Upper lobe of right lung (tissue), 1 donor: ENCODE measurements around the gene KLHL26. TPM values are rescaled to one million over a fixed set of nuclear protein-coding genes. Genes with fewer than 3 reads are reported as not detected.

Experiments used
- ATAC-seq: fragments of 200-7000 bp; cut with Tn5 transposase; one replicate; pipeline ENCODE4 v1.9.1; 2020; ENCODE audit warnings: mild to moderate bottlenecking, moderate library complexity
- DNase-seq: peaks from one replicate; pipeline ENCODE4 v3.0.0-alpha.2; 2020
- H3K27ac ChIP-seq: fragments of 200-600 bp; one replicate; pipeline ENCODE4 v1.8.0; 2022
- H3K27me3 ChIP-seq: fragments of 200-600 bp; one replicate; pipeline ENCODE4 v1.8.0; 2022; ENCODE audit warnings: mild to moderate bottlenecking
- H3K36me3 ChIP-seq: fragments of 200-600 bp; one replicate; pipeline ENCODE4 v1.8.0; 2022
- H3K4me1 ChIP-seq: fragments of 200-600 bp; one replicate; pipeline ENCODE4 v1.8.0; 2022
- H3K4me3 ChIP-seq: fragments of 200-600 bp; one replicate; pipeline ENCODE4 v1.8.0; 2022; ENCODE audit warnings: mild to moderate bottlenecking
- H3K9me3 ChIP-seq: fragments of 200-600 bp; one replicate; pipeline ENCODE4 v1.8.0; 2022
- intact Hi-C: fragments of 100-400 bp; cut with DNase I; formaldehyde crosslinking; loops from one replicate; pipeline ENCODE4 v1.11.0; 2022
- total RNA-seq: library from RNA; stranded (reverse); fragmentation: NEBNext Ultra II Directional; extraction: Animal tissue kit (Norgen Biotek cat#: 25700); gene quantifications from one replicate; pipeline ENCODE4 v1.2.1, GENCODE V29; 2021
- TF ChIP-seq, protein P1 (sequence below): fragments of 200-600 bp; IDR thresholded peaks from one replicate; pipeline ENCODE4 v1.8.0; 2022; ENCODE audit warnings: antibody characterized with exemption
- donor health status: DM: no; HTN: yes; CAD: no; lungs with severe emphysema.

Gene KLHL26
- total RNA-seq, 1 donor from 2014 or later = 11.8 TPM

GRCh38 chr19:18637673-18638630 is 1.1 kb downstream of the KLHL26 start:
- ATAC-seq (peak; percentile 7), DNase-seq (no peak)
- intact Hi-C loops = no loop called here
- Histone ChIP-seq H3K4me1 (peaks cover 20% of the 10 kb centered on the region), H3K4me3 (peak overlapping the region; percentile 71), H3K9me3 (no peaks in the 10 kb centered on the region), H3K27ac (peak overlapping the region; percentile 87), H3K36me3 (no peaks in the 10 kb centered on the region), H3K27me3 (no peaks in the 10 kb centered on the region)
- TF ChIP-seq, protein P1, sequence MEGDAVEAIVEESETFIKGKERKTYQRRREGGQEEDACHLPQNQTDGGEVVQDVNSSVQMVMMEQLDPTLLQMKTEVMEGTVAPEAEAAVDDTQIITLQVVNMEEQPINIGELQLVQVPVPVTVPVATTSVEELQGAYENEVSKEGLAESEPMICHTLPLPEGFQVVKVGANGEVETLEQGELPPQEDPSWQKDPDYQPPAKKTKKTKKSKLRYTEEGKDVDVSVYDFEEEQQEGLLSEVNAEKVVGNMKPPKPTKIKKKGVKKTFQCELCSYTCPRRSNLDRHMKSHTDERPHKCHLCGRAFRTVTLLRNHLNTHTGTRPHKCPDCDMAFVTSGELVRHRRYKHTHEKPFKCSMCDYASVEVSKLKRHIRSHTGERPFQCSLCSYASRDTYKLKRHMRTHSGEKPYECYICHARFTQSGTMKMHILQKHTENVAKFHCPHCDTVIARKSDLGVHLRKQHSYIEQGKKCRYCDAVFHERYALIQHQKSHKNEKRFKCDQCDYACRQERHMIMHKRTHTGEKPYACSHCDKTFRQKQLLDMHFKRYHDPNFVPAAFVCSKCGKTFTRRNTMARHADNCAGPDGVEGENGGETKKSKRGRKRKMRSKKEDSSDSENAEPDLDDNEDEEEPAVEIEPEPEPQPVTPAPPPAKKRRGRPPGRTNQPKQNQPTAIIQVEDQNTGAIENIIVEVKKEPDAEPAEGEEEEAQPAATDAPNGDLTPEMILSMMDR = no peak

GRCh38 chr19:18639706-18640243 is 2.9 kb downstream of the KLHL26 start:
- Histone ChIP-seq H3K9me3 (no peaks in the 10 kb centered on the region), H3K27ac (no peak overlapping the region), H3K27me3 (no peaks in the 10 kb centered on the region), H3K4me1 (peaks cover 20% of the 10 kb centered on the region), H3K36me3 (no peaks in the 10 kb centered on the region), H3K4me3 (no peak overlapping the region)
- no peak for ATAC-seq
- DNase-seq = no peak
- intact Hi-C loops = no loop called here
- TF ChIP-seq, protein P1 = no peak

DNA sequence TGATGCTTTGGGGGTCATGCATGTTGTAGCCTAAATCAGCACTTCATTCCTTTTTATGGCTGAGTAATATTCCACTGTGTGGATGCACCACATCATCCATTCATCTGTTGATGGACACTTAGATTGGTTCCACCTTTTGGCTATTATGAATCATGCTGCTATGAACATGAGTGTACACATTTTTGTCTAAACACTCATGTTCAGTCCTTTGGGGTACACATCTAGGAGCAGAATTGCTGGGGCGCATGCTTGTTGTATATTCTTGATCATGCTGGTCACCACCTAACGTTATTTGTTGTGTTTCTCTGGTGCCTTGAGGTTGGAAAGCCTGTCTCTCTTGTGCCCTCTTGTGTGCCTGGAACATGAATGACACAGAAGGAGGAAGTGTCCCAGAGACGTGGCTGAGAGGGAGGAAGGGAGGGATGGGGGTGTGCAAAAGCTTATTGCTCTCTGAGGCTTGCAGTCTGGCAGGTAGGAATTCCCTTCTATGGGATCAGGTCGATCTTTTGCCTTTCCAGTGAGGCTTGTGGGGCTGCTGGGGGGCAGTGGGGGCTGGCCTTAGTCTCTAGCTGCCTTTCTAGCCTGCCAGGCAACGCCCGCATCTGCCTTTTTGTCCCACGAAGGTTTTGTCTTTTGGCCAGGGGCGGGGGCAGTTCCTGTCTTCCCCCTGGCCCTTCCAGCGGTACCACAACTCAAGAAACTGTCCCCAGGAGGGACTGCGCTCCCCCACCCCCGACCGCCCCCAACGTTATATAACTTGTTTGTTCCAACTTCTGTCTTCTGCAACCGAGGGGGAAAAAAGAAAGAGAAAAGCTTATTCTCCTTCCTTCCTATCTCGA is 7.6 kb downstream of the KLHL26 start:
- Histone ChIP-seq H3K4me3 (no peak overlapping the region), H3K4me1 (peaks cover 15% of the 10 kb centered on the region)
- TF ChIP-seq, protein P1 = peak; percentile 17

GRCh38 chr19:18645035-18645511 is 8.2 kb downstream of the KLHL26 start:
- Histone ChIP-seq H3K36me3 (no peaks in the 10 kb centered on the region), H3K27me3 (no peaks in the 10 kb centered on the region), H3K4me3 (no peak overlapping the region), H3K4me1 (peaks cover 22% of the 10 kb centered on the region), H3K27ac (no peak overlapping the region), H3K9me3 (no peaks in the 10 kb centered on the region)
- ATAC-seq (no peak), DNase-seq (no peak)
- intact Hi-C loops = no loop called here
- TF ChIP-seq, protein P1 = no peak

More for the DNA sequence above, 7.6 kb downstream of the KLHL26 start:
- Histone ChIP-seq H3K27me3 (no peaks in the 10 kb centered on the region), H3K27ac (no peak overlapping the region), H3K9me3 (no peaks in the 10 kb centered on the region), H3K36me3 (no peaks in the 10 kb centered on the region)
- peak; percentile 80 for ATAC-seq
- DNase-seq = no peak
- intact Hi-C loops = no loop called here

GRCh38 chr19:18646535-18647370 is 9.9 kb downstream of the KLHL26 start:
- ATAC-seq (no peak), DNase-seq (no peak)
- Histone ChIP-seq H3K4me3 (no peak overlapping the region), H3K4me1 (peaks cover 30% of the 10 kb centered on the region), H3K9me3 (no peaks in the 10 kb centered on the region), H3K27me3 (no peaks in the 10 kb centered on the region), H3K36me3 (no peaks in the 10 kb centered on the region), H3K27ac (no peak overlapping the region)
- TF ChIP-seq, protein P1 = no peak
- intact Hi-C loops = no loop called here
